ENCODE data around the gene NRXN2.

GRCh38 chr11:64723907-64724862 is 1.2 kb upstream of the NRXN2 start:
- TF ChIP-seq POLR2AphosphoS5 (IDR thresholded peaks at IDR 0.05; ENCODE audit: low read depth, low read length) (no peak), CTCF (CRISPR knock-in tag; IDR thresholded peaks at IDR 0.05) (no peak), POLR2A (IDR thresholded peaks at IDR 0.05; ENCODE audit: insufficient read depth in 1 of 2, low read depth in 2 of 2, low read length in 2 of 2) (no peak)
